ENCODE data around the gene SAMD13.

Gene SAMD13

DNA sequence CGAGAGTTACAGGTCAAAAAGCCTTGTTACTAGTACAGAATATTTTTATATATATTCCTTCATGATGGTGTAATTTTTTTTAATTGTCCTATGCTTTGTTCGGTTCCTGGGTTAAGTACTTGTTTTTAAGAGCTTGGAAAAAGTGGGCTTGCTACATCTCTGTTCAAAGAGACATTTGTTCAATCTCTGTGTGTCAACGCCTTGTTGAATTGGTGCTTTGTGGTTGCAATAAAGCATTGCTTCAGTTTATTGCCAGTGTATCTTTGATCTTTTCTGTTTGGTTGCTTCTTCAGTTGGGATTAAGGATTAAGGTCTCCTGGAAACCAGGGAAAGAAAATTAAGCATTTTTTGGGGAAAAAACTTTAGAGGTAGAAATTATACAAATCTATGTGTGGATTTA is 49.0 kb downstream of the SAMD13 start:
- Histone ChIP-seq H3K4me1 (no peaks in the 10 kb centered on the region), H3K27me3 (ENCODE audit: control insufficient read depth, insufficient read depth, low read length) (no peaks in the 10 kb centered on the region), H3K27ac (no peak overlapping the region), H3K79me2 (no peaks in the 10 kb centered on the region), H3K9me3 (ENCODE audit: control insufficient read depth, low read length) (no peaks in the 10 kb centered on the region), H2AFZ (no peak overlapping the region), H3K4me2 (ENCODE audit: low read length) (no peak overlapping the region), H3K36me3 (ENCODE audit: control insufficient read depth, insufficient read depth, low read length) (no peaks in the 10 kb centered on the region), H3K4me3 (ENCODE audit: low read depth, low read length) (no peak overlapping the region), H3K9ac (no peak overlapping the region)
- TF ChIP-seq, protein P1, sequence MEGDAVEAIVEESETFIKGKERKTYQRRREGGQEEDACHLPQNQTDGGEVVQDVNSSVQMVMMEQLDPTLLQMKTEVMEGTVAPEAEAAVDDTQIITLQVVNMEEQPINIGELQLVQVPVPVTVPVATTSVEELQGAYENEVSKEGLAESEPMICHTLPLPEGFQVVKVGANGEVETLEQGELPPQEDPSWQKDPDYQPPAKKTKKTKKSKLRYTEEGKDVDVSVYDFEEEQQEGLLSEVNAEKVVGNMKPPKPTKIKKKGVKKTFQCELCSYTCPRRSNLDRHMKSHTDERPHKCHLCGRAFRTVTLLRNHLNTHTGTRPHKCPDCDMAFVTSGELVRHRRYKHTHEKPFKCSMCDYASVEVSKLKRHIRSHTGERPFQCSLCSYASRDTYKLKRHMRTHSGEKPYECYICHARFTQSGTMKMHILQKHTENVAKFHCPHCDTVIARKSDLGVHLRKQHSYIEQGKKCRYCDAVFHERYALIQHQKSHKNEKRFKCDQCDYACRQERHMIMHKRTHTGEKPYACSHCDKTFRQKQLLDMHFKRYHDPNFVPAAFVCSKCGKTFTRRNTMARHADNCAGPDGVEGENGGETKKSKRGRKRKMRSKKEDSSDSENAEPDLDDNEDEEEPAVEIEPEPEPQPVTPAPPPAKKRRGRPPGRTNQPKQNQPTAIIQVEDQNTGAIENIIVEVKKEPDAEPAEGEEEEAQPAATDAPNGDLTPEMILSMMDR (IDR thresholded peaks at IDR 0.05): no peak

DNA sequence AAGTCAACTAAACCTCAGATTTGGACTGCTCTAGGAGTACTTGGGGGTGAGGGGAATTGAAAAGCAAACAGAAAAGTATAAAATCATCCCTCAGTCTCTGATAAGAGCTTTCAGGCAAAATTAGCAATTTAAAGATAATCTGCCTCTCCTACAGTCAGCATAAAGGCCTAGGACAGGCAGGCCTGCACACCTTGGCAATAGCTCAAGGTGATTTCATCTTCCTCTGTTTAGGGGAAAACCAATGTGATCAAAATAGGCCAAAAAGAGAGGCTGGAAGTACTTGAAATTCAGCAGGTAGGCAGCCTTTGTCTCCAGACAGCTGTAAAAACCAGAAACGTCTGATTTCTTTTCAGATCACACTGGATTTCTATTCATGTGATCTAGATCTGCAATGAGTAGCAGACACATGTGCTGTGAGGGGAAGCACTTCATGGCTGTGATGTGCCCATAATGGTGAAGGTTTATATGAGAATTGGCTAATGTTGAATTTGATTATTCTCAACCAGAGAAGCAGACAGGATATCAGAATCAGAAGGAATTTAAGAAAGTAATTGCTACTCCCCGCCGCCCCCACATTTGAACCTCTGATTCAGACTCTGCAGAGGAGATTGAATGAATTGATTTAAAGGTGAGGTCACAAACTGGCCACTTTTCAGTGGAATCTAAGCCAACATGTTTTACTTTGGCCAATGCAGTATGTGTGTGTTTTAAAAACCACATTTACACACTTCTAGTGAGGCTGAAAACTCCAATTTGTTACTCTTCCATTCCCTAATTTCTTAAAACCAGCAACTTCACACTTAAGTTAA is 51.0 kb downstream of the SAMD13 start:
- TF ChIP-seq, protein P1 (IDR thresholded peaks at IDR 0.05): no peak
- Histone ChIP-seq H3K79me2 (no peaks in the 10 kb centered on the region), H3K4me1 (no peaks in the 10 kb centered on the region), H3K9ac (no peak overlapping the region), H3K4me2 (ENCODE audit: low read length) (no peak overlapping the region), H3K4me3 (ENCODE audit: low read depth, low read length) (no peak overlapping the region), H3K27ac (no peak overlapping the region), H3K36me3 (ENCODE audit: control insufficient read depth, insufficient read depth, low read length) (no peaks in the 10 kb centered on the region), H2AFZ (no peak overlapping the region), H3K9me3 (ENCODE audit: control insufficient read depth, low read length) (no peaks in the 10 kb centered on the region), H3K27me3 (ENCODE audit: control insufficient read depth, insufficient read depth, low read length) (no peaks in the 10 kb centered on the region)

- Histone ChIP-seq H3K79me2 (no peaks in the 10 kb centered on the region), H3K27me3 (ENCODE audit: control insufficient read depth, insufficient read depth, low read length) (no peaks in the 10 kb centered on the region), H2AFZ (no peak overlapping the region), H3K9me3 (ENCODE audit: control insufficient read depth, low read length) (no peaks in the 10 kb centered on the region), H3K4me2 (ENCODE audit: low read length) (no peak overlapping the region), H3K4me3 (ENCODE audit: low read depth, low read length) (no peak overlapping the region), H3K27ac (no peak overlapping the region), H3K4me1 (no peaks in the 10 kb centered on the region), H3K9ac (no peak overlapping the region), H3K36me3 (ENCODE audit: control insufficient read depth, insufficient read depth, low read length) (no peaks in the 10 kb centered on the region)
- TF ChIP-seq, protein P1 (IDR thresholded peaks at IDR 0.05): no peak
Observed at GRCh38 chr1:84353695-84354094, 52.2 kb downstream of the SAMD13 start.

DNA sequence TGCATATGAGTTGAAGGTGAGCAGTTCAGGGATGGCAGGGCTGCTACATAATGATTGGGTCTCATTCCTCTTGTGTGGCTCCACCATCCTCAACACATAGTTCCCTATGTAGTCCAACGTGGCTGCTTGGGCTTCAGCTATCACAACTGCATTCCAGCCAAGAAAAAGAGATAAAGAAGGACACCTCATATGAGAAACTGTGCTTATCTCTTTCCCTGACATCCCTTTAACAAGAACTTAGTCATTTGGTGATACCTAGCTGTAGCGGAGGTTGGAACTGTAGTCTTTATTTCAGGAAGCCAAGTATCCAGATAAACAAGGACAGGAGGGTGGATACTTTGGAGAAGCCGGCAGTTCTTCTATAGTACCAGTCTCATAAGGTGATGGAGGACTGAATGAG is 54.0 kb downstream of the SAMD13 start:
- no peaks in the 10 kb centered on the region for H3K27me3 ChIP-seq (ENCODE audit: control insufficient read depth, insufficient read depth, low read length)
- H3K9ac ChIP-seq: no peak overlapping the region
- no peak overlapping the region for H3K4me3 ChIP-seq (ENCODE audit: low read depth, low read length)
- no peaks in the 10 kb centered on the region for H3K36me3 ChIP-seq (ENCODE audit: control insufficient read depth, insufficient read depth, low read length)
- no peak overlapping the region for H3K4me2 ChIP-seq (ENCODE audit: low read length)
- TF ChIP-seq, protein P1 (IDR thresholded peaks at IDR 0.05): no peak
- H2AFZ ChIP-seq: no peak overlapping the region
- no peak overlapping the region for H3K27ac ChIP-seq
- no peaks in the 10 kb centered on the region for H3K9me3 ChIP-seq (ENCODE audit: control insufficient read depth, low read length)
- H3K4me1 ChIP-seq: no peaks in the 10 kb centered on the region
- no peaks in the 10 kb centered on the region for H3K79me2 ChIP-seq

- H3K79me2 ChIP-seq: no peaks in the 10 kb centered on the region
- H3K9me3 ChIP-seq (ENCODE audit: control insufficient read depth, low read length): no peaks in the 10 kb centered on the region
- H3K4me1 ChIP-seq: no peaks in the 10 kb centered on the region
- no peak overlapping the region for H3K4me2 ChIP-seq (ENCODE audit: low read length)
- no peak overlapping the region for H3K9ac ChIP-seq
- no peak overlapping the region for H3K27ac ChIP-seq
- no peaks in the 10 kb centered on the region for H3K36me3 ChIP-seq (ENCODE audit: control insufficient read depth, insufficient read depth, low read length)
- TF ChIP-seq, protein P1 (IDR thresholded peaks at IDR 0.05): no peak
- no peak overlapping the region for H2AFZ ChIP-seq
- no peak overlapping the region for H3K4me3 ChIP-seq (ENCODE audit: low read depth, low read length)
- H3K27me3 ChIP-seq (ENCODE audit: control insufficient read depth, insufficient read depth, low read length): no peaks in the 10 kb centered on the region
Observed at GRCh38 chr1:84356881-84357280, 55.4 kb downstream of the SAMD13 start.

Measured in parathyroid adenoma (tissue), 2 donors.